A549 (cell line): ENCODE results near the gene MFAP3L.

Experiments used
- CTCF ChIP-seq: fragments of >200 bp; sonication (Bioruptor Twin); formaldehyde crosslinking; IDR thresholded peaks from 3 replicates; pipeline ENCODE4 v1.5.1; 2016
- ELK1 ChIP-seq: fragments of 150-350 bp; IDR thresholded peaks from 2 replicates; pipeline ENCODE4 v1.6.1; 2014; ENCODE audit warnings: low read depth, mild to moderate bottlenecking, low read length
- EP300 ChIP-seq, 2 experiments: fragments of >200 bp; sonication (Bioruptor Twin); formaldehyde crosslinking; IDR thresholded peaks; 2 replicates in 1 of 2; 3 replicates in 1 of 2; pipeline ENCODE4 v1.6.1; 2016 to 2017
- GATA3 ChIP-seq: IDR thresholded peaks from 2 replicates; pipeline ENCODE4 v1.6.1; 2012; ENCODE audit warnings: borderline replicate concordance
- HDAC2 ChIP-seq: fragments of 200-600 bp; sonication (generic); IDR thresholded peaks from 2 replicates; pipeline ENCODE4 v1.6.1; 2016
- JUN ChIP-seq, 2 experiments: fragments of >200 bp; sonication (Bioruptor Twin); formaldehyde crosslinking; IDR thresholded peaks; 2 replicates in 1 of 2; 3 replicates in 1 of 2; pipeline ENCODE4 v1.6.1; 2016 to 2017
- JUNB ChIP-seq: fragments of >200 bp; sonication (Bioruptor Twin); formaldehyde crosslinking; IDR thresholded peaks from 2 replicates; pipeline ENCODE4 v1.6.1; 2016
- MAX ChIP-seq: IDR thresholded peaks from 2 replicates; pipeline ENCODE4 v1.6.1; 2012
- NR3C1 ChIP-seq: fragments of >200 bp; sonication (Bioruptor Twin); formaldehyde crosslinking; IDR thresholded peaks from 3 replicates; pipeline ENCODE4 v1.6.1; 2017
- POLR2A ChIP-seq: IDR thresholded peaks from 2 replicates; pipeline ENCODE4 v1.6.1; 2012; ENCODE audit warnings: mild to moderate bottlenecking, low read length
- RCOR1 ChIP-seq: fragments of 150-350 bp; IDR thresholded peaks from 2 replicates; pipeline ENCODE4 v1.6.1; 2014; ENCODE audit warnings: antibody characterized with exemption, low read length, low read depth
- REST ChIP-seq: fragments of 200-600 bp; sonication (generic); IDR thresholded peaks from 2 replicates; pipeline ENCODE4 v1.6.1; 2016; ENCODE audit warnings: antibody characterized with exemption, mild to moderate bottlenecking, moderate library complexity
- RFX5 ChIP-seq: fragments of 450-650 bp; IDR thresholded peaks from 2 replicates; pipeline ENCODE4 v1.7.1; 2014; ENCODE audit warnings: antibody characterized with exemption, mild to moderate bottlenecking, moderate library complexity
- SMC3 ChIP-seq: fragments of >200 bp; sonication (Bioruptor Twin); formaldehyde crosslinking; IDR thresholded peaks from 3 replicates; pipeline ENCODE4 v1.6.1; 2018; ENCODE audit warnings: inconsistent platforms

GRCh38 chr4:170001011-170001744, 25.0 kb downstream of the MFAP3L start:
- no peak for TF ChIP-seq CTCF
- no peak for TF ChIP-seq POLR2A
- no peak for TF ChIP-seq GATA3
- no peak for TF ChIP-seq SMC3
- TF ChIP-seq ELK1: no peak
- TF ChIP-seq RFX5: no peak
- TF ChIP-seq JUN (IDR thresholded peaks at IDR 0.05): no peak
- TF ChIP-seq RCOR1: no peak
- no peak for TF ChIP-seq EP300 (IDR thresholded peaks at IDR 0.05)
- TF ChIP-seq MAX: no peak
- TF ChIP-seq NR3C1: no peak
- TF ChIP-seq HDAC2: no peak
- TF ChIP-seq REST: no peak
- TF ChIP-seq JUNB: no peak
